HepG2 (cell line): ENCODE results near the gene AP1M1. TPM values are rescaled to one million over a fixed set of nuclear protein-coding genes. Genes with fewer than 3 reads are reported as not detected.
A peak's percentile ranks its signal among the peaks of the same experiment; 100 is the strongest.

Experiments
- ARID4A ChIP-seq: sonication (generic); formaldehyde crosslinking; IDR thresholded peaks from 2 replicates; pipeline ENCODE4 v1.5.0; 2020; ENCODE audit warnings: mild to moderate bottlenecking, missing genetic modification reagents, borderline replicate concordance
- KLF9 ChIP-seq: IDR thresholded peaks from 2 replicates; pipeline ENCODE4 v1.6.1; 2016; ENCODE audit warnings: low read depth
- PCBP2 ChIP-seq: fragments of 200-400 bp; formaldehyde crosslinking; optimal IDR thresholded peaks from 2 replicates; pipeline ENCODE3; 2018; ENCODE audit warnings: low read length, low read depth; ENCODE audit not compliant: poor library complexity, severe bottlenecking
- SIX4 ChIP-seq: sonication (generic); formaldehyde crosslinking; IDR thresholded peaks from 2 replicates; pipeline ENCODE4 v1.4.0; 2020; ENCODE audit warnings: missing genetic modification reagents
- ZBTB3 ChIP-seq: sonication (generic); formaldehyde crosslinking; IDR thresholded peaks from 2 replicates; pipeline ENCODE4 v1.4.0; 2020; ENCODE audit warnings: low read depth, mild to moderate bottlenecking, moderate library complexity, missing genetic modification reagents, borderline replicate concordance
- ZBTB43 ChIP-seq: sonication (generic); formaldehyde crosslinking; conservative IDR thresholded peaks from 2 replicates; pipeline ENCODE4 v1.4.0; 2020; ENCODE audit warnings: missing genetic modification reagents
- ZMYM3 ChIP-seq: sonication (generic); formaldehyde crosslinking; IDR thresholded peaks from 2 replicates; pipeline ENCODE4 v1.5.1; 2020; ENCODE audit warnings: mild to moderate bottlenecking, missing genetic modification reagents
- ZNF446 ChIP-seq: sonication (generic); formaldehyde crosslinking; IDR thresholded peaks from 2 replicates; pipeline ENCODE4 v1.5.0; 2020; ENCODE audit warnings: mild to moderate bottlenecking, missing genetic modification reagents
- ZNF572 ChIP-seq: sonication (generic); formaldehyde crosslinking; IDR thresholded peaks from 2 replicates; pipeline ENCODE4 v1.5.1; 2020; ENCODE audit warnings: mild to moderate bottlenecking, missing genetic modification reagents
- ZNF772 ChIP-seq: sonication (generic); formaldehyde crosslinking; IDR thresholded peaks from 2 replicates; pipeline ENCODE4 v1.5.0; 2020; ENCODE audit warnings: mild to moderate bottlenecking, missing genetic modification reagents
- ZNF776 ChIP-seq: sonication (generic); formaldehyde crosslinking; IDR thresholded peaks from 2 replicates; pipeline ENCODE4 v1.4.0; 2020; ENCODE audit warnings: mild to moderate bottlenecking, missing genetic modification reagents
- polyA plus RNA-seq, 8 experiments: library from polyadenylated mRNA; depleted of rRNA in 3 of 8; stranded (reverse) in 7 of 8; unstranded in 1 of 8; fragments of >200 nt; fragmentation: Illumina TruSeq in 4 of 8; extraction: Trizol in 4 of 8; gene quantifications; 2 replicates each; pipeline versions ENCODE4 v1.2.1 to v1.2.3, GENCODE V29; 2011 to 2016; ENCODE audit warnings: low read depth in 4 of 8, missing spikeins in 1 of 8, mixed read lengths in 1 of 8; ENCODE audit not compliant: insufficient read depth in 1 of 8
- total RNA-seq, 5 experiments: library from RNA; depleted of rRNA; stranded (reverse); fragments of >200 nt; fragmentation: Illumina TruSeq; extraction: Trizol; gene quantifications; 2 replicates each; pipeline ENCODE4 v1.2.3, GENCODE V29; 2016; ENCODE audit warnings: low read depth in 1 of 5
- TF ChIP-seq, protein P1 (sequence below): sonication (generic); formaldehyde crosslinking; IDR thresholded peaks from 2 replicates; pipeline ENCODE4 v1.4.0; 2020; ENCODE audit warnings: missing genetic modification reagents, borderline replicate concordance

The AP1M1 gene
- total and polyA plus RNA-seq, 2 of the 13 experiments (the other 11 are each of a cell fraction or from before 2014, with no cell fraction given), result 34.4 to 46.1 TPM

GRCh38 chr19:16197622-16198369, at the start of gene AP1M1 (continued):
- TF ChIP-seq ZBTB43 (CRISPR knock-in tag) (no peak), KLF9 (CRISPR knock-in tag) (0 out of 2 replicates have a peak, but pooled peaks have one; percentile 44), SIX4 (CRISPR knock-in tag) (no peak), ZBTB3 (CRISPR knock-in tag) (no peak), ZMYM3 (CRISPR knock-in tag) (peak; percentile 34; the same call in 1 of the 2 replicates), ZNF572 (no peak), ZNF772 (CRISPR knock-in tag) (no peak), ZNF776 (0 out of 2 replicates have a peak, but pooled peaks have one; percentile 46), PCBP2 (no peak), ZNF446 (no peak), ARID4A (CRISPR knock-in tag) (peak; percentile 94)
- TF ChIP-seq, protein P1, sequence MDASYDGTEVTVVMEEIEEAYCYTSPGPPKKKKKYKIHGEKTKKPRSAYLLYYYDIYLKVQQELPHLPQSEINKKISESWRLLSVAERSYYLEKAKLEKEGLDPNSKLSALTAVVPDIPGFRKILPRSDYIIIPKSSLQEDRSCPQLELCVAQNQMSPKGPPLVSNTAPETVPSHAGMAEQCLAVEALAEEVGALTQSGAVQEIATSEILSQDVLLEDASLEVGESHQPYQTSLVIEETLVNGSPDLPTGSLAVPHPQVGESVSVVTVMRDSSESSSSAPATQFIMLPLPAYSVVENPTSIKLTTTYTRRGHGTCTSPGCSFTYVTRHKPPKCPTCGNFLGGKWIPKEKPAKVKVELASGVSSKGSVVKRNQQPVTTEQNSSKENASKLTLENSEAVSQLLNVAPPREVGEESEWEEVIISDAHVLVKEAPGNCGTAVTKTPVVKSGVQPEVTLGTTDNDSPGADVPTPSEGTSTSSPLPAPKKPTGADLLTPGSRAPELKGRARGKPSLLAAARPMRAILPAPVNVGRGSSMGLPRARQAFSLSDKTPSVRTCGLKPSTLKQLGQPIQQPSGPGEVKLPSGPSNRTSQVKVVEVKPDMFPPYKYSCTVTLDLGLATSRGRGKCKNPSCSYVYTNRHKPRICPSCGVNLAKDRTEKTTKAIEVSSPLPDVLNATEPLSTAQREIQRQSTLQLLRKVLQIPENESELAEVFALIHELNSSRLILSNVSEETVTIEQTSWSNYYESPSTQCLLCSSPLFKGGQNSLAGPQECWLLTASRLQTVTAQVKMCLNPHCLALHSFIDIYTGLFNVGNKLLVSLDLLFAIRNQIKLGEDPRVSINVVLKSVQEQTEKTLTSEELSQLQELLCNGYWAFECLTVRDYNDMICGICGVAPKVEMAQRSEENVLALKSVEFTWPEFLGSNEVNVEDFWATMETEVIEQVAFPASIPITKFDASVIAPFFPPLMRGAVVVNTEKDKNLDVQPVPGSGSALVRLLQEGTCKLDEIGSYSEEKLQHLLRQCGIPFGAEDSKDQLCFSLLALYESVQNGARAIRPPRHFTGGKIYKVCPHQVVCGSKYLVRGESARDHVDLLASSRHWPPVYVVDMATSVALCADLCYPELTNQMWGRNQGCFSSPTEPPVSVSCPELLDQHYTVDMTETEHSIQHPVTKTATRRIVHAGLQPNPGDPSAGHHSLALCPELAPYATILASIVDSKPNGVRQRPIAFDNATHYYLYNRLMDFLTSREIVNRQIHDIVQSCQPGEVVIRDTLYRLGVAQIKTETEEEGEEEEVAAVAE (CRISPR knock-in tag), result 0 out of 2 replicates have a peak, but pooled peaks have one; percentile 13
